ENCODE results near the gene RIBC1.
A peak's percentile ranks its signal among the peaks of the same experiment; 100 is the strongest.
"Not testable (repeated sequence)": the region's sequence is repeated elsewhere in the genome, so short reads cannot be mapped to it uniquely, and the experiment has no call there.

The RIBC1 gene

DNA sequence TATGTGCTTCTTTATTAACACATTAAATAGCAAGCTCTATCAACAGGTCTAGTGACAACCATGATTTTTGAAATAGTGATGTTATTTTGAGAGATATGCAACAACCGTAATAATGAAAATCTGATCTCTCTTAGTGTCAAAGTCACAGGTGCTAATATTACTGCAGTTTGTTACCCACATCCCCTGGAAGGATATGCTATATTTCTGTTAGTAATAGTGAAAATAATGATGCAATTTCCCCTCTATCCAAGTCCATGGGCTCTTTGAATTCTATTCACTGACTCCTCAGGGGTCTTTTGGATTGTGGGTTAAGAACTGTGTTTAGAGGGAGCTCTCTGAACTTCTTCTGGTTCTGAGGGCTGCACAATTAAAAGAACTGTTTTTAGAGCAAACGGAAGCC is 14.5 kb downstream of the RIBC1 start:
- peak in 1 of 5 donors; percentile 63 for DNase-seq

DNA sequence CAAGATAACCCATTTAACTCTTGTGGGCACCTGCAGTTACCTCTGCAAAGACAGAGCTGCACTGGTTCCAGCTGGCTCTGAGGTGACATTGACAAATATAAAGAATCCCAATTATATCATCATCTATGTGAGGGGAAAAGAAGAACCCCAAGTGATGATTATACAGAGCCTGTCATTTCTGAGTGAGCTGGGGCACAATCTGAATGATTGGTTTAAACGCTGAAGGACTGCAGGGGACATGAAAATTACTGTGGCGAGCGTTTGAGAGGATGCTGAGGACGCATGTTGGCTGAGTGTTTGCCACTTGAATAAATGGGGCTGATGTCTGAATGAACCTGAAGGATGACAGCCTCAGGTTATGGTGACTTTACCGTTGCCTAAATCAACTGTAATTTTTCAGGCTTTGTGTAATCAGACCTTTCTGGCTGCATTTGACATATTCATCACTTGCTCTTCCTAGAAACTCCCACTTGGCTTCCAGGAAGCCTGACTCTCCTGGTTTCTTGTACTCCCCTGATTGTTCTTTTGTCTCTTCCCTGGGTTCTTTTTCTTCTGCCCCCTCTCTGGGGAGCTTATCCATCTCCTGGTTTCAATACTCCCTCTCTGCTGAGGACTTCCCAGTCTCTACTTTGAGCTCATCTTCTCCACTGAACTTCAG is 15.6 kb downstream of the RIBC1 start:
- peak in 1 of 5 donors; percentile 36 for DNase-seq

DNA sequence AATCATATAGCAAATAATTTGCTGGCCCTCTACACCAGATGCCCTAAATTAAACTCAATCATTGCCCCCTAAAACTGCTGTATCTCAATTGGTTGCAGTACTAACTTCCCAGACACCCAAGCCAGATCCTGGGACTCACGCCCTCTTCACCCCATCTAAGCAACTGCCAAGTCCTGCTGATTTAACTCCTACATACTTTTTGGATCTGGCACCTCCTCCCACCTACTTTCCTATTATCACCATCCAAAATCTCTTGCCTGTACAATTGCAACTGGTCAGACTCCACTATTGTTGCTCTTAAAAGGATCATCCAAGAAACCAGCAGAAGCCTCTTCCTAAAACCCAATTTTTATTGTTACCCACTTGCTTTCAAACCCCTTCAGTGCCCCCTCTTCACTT is 16.2 kb downstream of the RIBC1 start:
- no peak for DNase-seq

DNA sequence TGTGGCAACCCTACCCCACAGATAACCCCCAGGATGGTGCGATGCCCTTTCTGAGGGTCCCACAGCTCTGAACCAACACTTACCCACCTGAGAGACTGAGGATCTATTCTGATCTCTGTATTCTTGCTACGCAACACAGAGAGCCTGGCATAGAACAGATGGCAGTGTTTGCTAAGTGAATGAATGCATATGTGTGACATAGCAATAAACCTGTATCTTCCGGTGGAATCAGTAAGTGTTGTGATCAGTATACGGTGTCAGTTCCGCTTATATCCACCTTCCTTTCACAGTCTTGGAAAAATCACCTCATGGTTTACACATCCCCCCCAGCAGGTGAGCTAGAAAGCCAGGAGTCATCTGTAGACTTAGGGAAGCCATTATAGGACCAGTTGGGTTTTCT is 17.4 kb downstream of the RIBC1 start:
- DNase-seq, result no peak

DNA sequence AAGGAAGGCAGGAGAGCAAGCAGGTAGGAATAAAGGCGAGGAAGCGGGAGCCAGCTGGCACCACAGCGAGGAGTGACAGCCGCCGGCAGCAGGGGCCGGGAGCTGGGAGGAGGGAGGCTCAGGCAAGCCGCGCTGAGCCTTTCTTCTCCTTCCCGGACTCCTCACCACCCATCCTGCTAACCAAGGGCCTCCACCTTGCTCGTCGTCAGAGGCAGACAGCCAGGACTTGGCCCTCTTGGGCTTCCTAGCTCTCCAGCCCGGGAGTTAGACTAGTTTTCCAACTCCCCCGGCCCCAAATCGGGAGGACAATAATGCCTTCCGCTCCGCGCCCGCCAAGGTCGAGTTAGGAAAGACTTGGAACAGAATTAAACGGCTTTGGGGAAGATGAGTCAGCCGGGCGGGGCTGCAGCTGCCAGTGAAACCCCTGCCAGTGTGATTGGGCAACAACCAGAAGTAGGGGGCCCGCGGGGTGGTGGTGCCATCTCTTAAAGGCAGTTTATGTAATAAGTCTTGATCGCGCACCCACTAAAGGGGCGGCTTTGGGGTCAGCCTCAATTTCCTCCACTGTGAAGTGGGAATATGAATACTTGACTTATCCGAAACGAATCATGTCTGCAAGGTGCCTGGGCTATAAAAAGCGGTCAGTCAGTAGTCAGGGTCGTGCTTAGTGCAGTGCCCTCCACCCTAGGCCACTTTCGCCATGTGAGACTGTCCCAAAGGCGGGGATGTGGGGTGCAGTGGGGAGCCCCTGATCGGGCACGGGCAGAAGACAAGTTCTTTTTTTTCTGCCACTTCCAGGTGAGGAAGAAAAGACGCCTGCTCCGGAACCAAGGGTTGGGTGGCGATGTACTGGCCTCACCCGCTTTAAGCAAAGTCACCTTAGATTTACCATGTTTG is 18.2 kb downstream of the RIBC1 start:
- peak in 1 of 5 donors; percentile 34 for DNase-seq

DNA sequence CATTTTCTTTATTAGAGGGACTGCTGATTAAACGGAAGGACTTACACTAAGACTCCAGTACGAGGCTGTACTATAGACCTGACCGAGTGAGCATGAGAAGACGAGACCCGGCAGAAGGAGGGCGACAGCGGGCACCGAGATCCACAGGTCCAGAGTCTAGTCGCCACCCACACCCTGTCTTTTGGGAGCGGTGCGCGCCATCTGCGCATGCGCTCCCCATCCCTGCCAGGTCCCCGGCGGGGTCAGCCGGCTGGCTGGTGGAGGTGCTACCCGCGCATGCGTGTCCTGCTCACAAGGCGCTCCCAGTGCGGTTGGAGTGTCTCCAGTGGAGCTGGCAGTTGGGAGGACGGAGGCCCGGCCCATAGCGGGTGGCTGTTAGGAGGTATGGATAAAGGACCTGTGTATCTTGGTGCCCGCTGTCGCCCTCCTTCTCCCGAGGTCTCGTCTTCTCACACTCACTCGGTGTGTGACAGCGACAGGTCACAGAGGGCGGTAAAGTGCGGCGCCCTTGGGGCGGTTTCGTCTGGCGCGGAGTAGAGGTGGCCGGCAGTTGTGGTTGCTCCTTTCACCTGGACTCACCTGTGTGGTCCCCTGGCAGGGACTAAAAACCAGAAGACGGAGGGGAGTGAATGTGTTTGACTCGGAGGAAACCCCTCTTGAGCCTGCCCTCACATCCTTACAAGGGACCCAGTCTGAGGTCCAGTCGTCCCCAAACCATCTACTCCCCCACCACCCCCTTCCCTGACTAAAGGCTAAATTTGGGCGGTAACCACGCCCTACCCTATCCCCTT is 19.1 kb downstream of the RIBC1 start:
- DNase-seq, result peak; percentile 60 to 89 (median 64)

DNA sequence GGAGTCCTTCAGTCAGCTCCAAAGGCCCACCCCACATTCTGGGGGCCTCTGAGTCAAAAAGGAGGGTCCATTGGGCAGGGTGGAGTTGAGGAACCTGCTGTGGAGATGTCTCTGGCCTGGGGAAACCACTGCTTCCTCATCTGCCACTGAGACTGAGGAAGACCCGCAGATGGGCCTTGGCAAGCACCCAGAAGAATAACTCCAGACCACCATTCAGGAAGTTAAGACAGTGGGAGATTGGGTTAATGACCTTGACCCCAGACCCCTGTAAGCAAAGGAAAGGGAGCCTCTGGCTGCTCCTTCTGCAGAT is 19.6 kb downstream of the RIBC1 start:
- no peak for DNase-seq

DNA sequence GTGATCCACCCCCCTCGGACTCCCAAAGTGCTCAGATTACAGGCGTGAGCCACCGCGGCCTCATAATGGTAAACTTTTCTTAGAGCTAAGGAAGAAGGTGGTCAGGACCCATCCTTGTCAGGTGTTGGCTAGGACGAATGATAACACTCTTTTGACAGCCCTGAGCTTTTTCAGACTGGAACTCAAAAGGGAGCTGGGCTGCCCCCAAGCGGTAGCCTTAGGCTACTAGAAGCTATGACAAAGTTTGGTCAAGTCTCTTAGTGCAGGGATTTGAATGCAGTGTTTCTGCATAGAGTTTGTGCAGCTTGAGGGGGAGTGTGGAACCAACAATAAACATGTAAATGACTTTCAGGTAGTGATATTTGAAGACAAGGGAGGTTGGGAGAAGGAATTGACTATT is 23.3 kb downstream of the RIBC1 start:
- peak in 1 of 5 donors; percentile 60 for DNase-seq

DNA sequence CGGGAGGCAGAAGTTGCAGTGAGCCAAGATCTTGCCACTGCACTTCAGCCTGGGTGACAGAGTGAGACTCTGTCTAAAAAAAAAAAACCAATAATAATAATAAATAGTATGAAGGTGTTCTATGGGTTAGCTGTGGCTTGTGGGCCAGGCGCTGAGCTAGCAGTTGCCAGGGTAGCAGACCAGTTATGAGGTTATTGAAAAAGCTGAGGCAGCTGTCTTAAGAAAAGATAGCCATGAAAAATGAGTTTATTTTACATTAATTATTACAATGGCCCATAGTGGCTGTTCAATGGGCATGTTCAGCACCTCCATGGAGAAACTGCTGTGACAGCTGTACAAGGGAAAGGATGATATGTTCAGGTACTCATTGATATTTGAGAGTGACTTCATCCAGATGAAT is 24.8 kb downstream of the RIBC1 start:
- DNase-seq, result no peak

DNA sequence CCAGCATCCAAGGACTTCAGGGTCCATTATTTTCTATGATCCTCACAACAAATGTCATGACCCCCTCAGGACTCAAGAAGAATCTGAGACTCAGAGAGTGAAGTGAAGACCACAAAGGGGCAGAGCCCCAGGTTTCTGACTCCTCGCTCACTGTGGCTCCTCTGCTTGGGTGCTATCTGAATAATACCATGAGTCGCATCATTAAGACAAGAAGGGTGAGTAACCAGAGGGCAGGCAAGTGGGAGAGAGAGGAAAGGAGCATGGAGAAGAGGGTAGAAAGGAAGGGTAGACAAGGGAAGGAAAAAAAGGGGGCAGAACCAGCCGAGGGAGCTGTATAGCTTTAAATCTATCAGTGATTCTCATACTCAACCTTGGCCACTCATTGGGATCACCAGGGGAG is 27.0 kb downstream of the RIBC1 start:
- DNase-seq, result no peak

DNA sequence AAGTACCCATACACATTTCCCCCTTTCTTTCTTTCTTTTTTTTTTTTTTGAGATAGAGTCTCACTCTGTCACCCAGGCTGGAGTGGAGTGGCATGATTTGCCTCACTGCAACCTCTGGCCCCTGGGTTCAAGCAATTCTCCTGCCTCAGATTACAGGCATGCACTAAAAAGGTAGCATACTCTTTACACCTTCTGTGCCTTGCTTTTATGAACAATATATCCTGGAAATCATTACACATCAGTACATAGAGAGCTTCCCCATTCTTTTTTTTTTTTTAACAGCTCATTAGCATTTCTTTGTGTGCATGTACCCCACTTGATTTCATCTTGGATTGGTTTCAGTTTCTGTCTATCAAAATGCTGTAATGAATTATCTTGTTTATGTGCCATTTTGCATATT is 30.1 kb downstream of the RIBC1 start:
- DNase-seq, result no peak

DNA sequence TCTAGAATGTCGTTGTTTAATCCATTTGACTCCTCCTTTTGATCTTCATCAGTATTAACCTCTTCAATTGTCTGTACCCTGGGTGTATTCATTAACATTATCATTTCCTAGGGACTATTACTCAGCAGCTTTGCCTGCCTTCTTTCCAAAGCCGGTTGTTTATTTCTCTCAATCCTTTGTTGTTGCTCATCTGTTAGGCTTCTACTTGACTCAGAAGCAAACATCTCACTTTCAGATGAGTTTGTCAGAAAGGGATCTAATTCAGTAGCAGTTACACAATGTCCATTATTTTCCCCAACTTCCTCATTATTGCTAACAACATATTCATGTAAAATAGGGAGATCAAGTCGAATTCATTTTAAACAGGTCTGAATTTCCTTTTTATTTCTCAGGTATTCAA is 33.6 kb downstream of the RIBC1 start:
- no peak for DNase-seq

DNA sequence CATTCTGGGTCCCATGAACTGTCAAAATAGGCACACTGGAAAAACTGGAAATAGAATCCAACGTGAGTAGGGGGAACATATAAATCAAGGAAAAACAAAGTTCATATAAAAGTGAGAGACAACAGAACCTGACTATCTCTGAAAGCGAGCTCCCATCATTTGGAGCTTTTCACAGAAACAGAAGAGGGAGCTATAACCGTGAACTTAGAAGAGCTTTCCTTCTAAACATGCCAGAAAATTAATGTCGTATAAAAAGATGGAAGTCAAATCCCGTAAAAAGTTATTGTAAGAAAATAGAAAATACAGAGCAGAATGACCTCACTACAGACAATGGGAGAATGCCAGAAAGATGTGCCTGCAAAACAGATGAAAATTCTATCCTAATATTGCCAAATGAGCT is 35.4 kb downstream of the RIBC1 start:
- no peak for DNase-seq

DNA sequence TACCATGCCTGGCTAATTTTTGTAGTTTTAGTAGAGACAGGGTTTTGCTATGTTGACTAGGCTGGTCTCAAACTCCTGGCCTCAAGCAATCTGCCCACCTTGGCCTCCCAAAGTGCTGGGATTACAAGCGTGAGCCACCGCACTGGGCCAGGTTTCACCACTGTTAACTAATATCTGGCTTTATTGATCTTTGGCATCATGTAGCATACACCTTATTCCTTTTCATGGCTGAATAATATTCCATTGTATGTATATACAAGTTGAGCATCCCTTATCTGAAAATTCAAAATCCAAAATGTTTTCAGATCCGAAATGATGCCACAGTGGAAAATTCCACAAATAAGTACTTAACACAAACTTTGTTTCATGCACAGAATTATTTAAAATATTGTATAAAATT is 46.0 kb downstream of the RIBC1 start:
- DNase-seq, result not testable (repeated sequence)

DNA sequence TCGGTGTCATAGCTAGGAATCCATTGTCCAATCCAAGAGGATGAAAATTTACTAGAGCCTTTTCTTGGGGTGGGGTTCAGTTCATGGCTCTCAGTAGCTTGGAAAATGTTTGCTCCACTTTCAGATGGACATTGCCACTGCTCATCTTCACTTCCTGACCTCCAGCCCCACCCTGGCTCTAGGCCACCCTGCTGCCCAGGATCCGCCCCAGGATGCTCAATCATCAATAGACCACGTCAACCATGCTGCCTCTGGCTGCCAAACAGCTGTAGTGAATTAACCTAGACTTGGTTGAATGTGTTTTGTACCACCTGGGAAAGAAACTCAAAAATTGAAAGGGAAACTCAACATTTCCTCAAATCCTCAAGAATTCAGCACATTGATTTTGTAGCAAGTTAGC is 48.7 kb downstream of the RIBC1 start:
- no peak for DNase-seq

DNA sequence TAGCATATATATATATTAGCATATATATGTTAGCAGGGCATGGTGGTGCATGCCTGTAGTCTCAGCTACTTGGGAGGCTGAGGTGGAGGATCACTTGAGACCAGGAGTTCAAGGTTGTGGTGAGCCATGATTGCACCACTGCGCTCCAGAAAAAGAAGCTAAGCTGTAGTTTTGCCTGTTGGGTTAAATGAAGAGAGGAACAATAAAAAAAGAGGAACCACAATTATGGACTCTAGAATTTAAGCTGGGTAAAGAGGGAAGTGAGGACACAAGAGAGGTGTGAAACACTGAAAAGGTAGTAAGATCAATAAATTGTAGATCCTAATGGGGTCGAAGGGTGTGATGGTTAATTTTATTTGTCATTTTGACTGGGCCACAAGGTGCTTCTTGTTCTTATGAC is 52.0 kb downstream of the RIBC1 start:
- DNase-seq, result no peak

DNA sequence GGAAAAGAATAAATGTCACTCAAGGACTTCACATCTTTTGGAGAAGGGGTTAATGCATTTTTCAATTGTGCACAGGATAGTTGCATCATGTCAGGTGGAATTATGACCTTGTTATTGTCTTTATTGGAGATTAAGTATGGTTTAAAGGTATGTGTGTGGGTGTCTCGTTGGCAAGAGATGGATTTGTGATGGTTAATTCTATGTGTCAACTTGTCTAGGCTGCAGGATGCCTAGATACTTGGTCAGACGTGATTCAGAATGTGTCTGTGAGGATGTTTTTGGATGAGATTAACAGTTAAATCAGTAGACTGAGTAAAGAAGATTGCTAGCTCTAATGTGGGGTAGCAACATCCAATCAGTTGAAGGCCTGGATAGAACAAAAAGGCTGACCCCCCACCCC is 53.7 kb downstream of the RIBC1 start:
- DNase-seq, result no peak

DNA sequence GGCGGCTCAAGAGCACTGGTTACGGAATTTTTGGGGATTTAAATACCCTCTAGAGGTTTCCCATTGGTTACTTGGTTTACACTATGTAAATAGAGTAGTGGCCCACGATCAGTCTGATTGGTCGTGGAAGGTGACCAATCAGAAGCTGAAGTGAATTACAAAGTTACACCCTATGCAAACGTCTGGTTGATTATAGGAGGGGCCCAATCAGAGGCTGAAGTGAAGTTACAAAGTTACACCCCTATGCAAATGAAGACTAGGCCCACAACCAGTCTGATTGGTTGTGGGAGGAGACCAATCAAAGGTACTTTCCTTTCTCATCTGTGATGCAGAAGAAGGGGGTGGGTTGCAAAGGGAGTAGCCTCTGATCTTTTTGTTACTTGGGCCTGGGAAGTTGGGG is 56.6 kb downstream of the RIBC1 start:
- no peak for DNase-seq

Measured in T-helper 1 cell (primary cell).